Neural crest cell (in vitro differentiated cells): ENCODE results near the gene CD109. TPM values are rescaled to one million over a fixed set of nuclear protein-coding genes. Genes with fewer than 3 reads are reported as not detected.

Experiments
- DNase-seq: peaks from one replicate; pipeline ENCODE4 v3.0.0; 2021; ENCODE audit warnings: low read depth, mixed read lengths, low spot score
- H3K27ac Mint-ChIP-seq: one replicate; pipeline ENCODE4 v1.8.0; 2021; ENCODE audit warnings: mild to moderate bottlenecking, mixed read lengths; ENCODE audit not compliant: unreplicated experiment
- H3K27me3 Mint-ChIP-seq: 2 replicates; pipeline ENCODE4 v1.8.0; 2021; ENCODE audit warnings: low read depth, mild to moderate bottlenecking, mixed read lengths
- H3K36me3 Mint-ChIP-seq: 2 replicates; pipeline ENCODE4 v1.8.0; 2021; ENCODE audit warnings: low read depth, mild to moderate bottlenecking, mixed read lengths
- H3K4me1 Mint-ChIP-seq: 2 replicates; pipeline ENCODE4 v1.8.0; 2021; ENCODE audit warnings: mixed read lengths
- H3K4me3 Mint-ChIP-seq: one replicate; pipeline ENCODE4 v1.8.0; 2021; ENCODE audit warnings: mild to moderate bottlenecking, mixed read lengths
- H3K9me3 Mint-ChIP-seq: 2 replicates; pipeline ENCODE4 v1.8.0; 2021; ENCODE audit warnings: mixed read lengths
- total RNA-seq: library from RNA; stranded (reverse); gene quantifications from 2 replicates; pipeline ENCODE4 v1.2.1, GENCODE V29; 2021
- TF ChIP-seq, protein P1 (sequence below): fragments of 200-600 bp; sonication (generic); conservative IDR thresholded peaks from 2 replicates; pipeline ENCODE4 v1.5.0; 2021; ENCODE audit warnings: antibody characterized with exemption, mild to moderate bottlenecking

The CD109 gene
- total RNA-seq, 1 donor from 2014 or later, result 0.84 TPM

DNA sequence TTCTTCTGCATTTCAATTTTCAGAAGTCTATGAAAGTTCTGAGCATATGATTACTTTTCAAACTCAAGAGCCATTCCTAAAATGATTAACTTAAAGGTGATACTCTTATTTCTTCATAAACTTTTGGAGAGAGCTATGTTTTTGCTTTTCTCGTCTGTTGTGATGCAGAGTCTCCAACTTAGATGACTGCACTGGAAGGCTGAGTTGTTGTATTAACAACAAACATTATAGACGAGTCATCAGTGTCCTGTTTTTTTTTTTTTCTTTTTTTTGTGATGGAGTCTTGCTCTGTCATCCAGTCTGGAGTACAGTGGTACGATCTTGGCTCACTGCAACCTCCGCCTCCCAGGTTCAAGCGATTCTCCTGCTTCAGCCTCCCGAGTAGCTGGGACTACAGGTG is 101.9 kb downstream of the CD109 start:
- TF ChIP-seq, protein P1, sequence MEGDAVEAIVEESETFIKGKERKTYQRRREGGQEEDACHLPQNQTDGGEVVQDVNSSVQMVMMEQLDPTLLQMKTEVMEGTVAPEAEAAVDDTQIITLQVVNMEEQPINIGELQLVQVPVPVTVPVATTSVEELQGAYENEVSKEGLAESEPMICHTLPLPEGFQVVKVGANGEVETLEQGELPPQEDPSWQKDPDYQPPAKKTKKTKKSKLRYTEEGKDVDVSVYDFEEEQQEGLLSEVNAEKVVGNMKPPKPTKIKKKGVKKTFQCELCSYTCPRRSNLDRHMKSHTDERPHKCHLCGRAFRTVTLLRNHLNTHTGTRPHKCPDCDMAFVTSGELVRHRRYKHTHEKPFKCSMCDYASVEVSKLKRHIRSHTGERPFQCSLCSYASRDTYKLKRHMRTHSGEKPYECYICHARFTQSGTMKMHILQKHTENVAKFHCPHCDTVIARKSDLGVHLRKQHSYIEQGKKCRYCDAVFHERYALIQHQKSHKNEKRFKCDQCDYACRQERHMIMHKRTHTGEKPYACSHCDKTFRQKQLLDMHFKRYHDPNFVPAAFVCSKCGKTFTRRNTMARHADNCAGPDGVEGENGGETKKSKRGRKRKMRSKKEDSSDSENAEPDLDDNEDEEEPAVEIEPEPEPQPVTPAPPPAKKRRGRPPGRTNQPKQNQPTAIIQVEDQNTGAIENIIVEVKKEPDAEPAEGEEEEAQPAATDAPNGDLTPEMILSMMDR, result no peak
- H3K4me3 Mint-ChIP-seq, result no peak overlapping the region
- H3K9me3 Mint-ChIP-seq, result peaks cover 3% of the 10 kb centered on the region
- no peaks in the 10 kb centered on the region for H3K36me3 Mint-ChIP-seq
- no peak for DNase-seq
- no peak overlapping the region for H3K27ac Mint-ChIP-seq
- H3K4me1 Mint-ChIP-seq, result no peaks in the 10 kb centered on the region
- no peaks in the 10 kb centered on the region for H3K27me3 Mint-ChIP-seq

DNA sequence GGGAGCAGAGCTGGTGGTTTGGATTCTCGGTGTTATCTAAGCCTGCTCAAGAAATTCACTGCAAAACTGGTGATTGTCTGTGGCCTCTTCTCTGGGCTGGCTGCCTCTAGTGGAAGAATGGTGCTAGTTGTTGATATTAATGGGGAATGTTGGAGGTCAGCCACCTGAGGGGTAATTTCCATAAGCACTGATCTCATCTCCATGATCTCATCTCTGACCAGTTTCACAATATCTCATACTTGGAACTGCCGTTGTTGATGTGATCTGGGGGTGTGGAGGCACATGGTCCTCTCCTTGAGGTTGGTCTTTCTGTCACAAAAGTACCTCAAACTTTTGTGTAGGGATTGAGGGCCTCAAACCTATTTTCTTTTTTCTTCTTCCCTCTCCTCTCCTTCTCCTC is 102.6 kb downstream of the CD109 start:
- Mint-ChIP-seq H3K9me3 (peaks cover 3% of the 10 kb centered on the region), H3K4me1 (no peaks in the 10 kb centered on the region), H3K27me3 (no peaks in the 10 kb centered on the region), H3K27ac (no peak overlapping the region), H3K4me3 (no peak overlapping the region), H3K36me3 (no peaks in the 10 kb centered on the region)
- DNase-seq, result no peak
- TF ChIP-seq, protein P1, result no peak

DNA sequence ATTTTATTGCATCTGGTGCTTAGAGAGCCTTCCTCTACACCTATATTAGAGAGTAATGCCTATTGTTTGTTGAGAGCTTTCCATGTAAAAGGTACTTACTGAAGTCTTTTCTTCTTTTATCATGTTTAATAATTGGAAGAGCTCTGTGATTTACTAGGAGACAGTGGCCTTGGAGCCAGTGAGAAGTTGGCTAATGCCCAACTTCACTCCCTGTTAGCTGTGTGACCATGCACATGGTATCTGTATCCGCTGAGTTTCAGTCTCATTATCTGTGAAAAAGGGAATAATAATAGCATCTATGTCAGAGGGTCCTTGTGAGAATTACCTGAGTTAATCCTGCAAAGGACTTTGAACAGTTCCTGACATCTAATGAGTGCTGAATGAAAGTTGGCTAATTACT is 105.0 kb downstream of the CD109 start:
- Mint-ChIP-seq H3K36me3 (no peaks in the 10 kb centered on the region), H3K27me3 (no peaks in the 10 kb centered on the region), H3K4me3 (no peak overlapping the region), H3K4me1 (no peaks in the 10 kb centered on the region), H3K27ac (no peak overlapping the region), H3K9me3 (peaks cover 3% of the 10 kb centered on the region)
- DNase-seq, result no peak
- TF ChIP-seq, protein P1, result no peak

DNA sequence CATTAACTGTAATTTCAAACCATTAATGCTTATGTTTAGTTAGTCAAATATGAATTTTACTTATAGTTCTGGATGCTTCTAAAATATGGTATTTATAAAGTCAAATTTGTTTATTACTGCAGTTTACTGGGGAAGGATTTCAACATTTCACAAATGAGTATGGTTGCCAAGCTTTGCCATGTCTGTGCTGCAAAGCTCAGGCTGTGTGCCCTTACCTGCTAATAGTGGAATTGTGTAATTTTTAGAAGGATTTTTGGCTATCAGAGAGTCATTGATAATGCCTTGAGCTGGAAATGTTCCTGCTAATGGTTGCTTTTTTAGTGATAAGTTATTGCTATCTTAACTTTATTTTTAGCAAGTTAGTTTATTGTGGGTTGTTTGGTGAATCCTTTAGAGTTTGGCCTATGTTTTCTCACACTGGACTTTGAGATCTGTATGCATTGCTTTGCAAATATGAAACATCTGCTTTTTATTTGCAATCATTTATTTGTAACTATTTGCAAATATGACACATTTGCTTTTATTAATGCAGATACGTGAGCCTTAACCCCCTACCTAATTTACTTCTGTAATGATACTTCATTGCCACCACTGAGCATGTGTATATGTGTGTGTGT is 105.8 kb downstream of the CD109 start:
- DNase-seq, result no peak
- Mint-ChIP-seq H3K27me3 (no peaks in the 10 kb centered on the region), H3K4me1 (no peaks in the 10 kb centered on the region), H3K4me3 (no peak overlapping the region), H3K27ac (no peak overlapping the region), H3K9me3 (peaks cover 3% of the 10 kb centered on the region), H3K36me3 (no peaks in the 10 kb centered on the region)
- TF ChIP-seq, protein P1, result no peak

DNA sequence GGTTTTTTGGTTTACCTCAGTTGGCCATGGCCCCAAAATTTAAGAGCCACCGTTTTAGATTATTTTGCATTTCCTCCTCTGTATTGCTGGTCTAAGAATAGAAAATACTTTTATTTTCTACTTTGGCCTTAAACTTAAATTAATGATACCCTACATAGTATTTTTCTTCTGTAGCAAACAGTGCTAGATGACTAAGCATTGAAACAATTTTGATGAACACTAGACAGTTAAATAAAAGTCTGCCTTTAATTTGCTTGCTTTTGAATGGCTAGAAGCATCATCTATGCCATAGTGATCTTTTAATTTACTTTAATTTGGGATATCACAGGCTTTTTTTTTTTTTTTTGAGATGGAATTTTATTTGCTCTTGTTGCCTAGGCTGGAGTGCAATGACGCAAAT is 106.4 kb downstream of the CD109 start:
- Mint-ChIP-seq H3K9me3 (peaks cover 3% of the 10 kb centered on the region), H3K4me1 (no peaks in the 10 kb centered on the region), H3K27me3 (no peaks in the 10 kb centered on the region), H3K4me3 (no peak overlapping the region), H3K27ac (no peak overlapping the region), H3K36me3 (no peaks in the 10 kb centered on the region)
- no peak for DNase-seq
- TF ChIP-seq, protein P1, result no peak
